Psoas muscle (tissue), 8 donors: ENCODE measurements around the gene FECH. TPM values are rescaled to one million over a fixed set of nuclear protein-coding genes. Genes with fewer than 3 reads are reported as not detected.

ENCODE experiments used
- ATAC-seq, 4 donors: fragments of 200-7000 bp; cut with Tn5 transposase; one replicate each; pipeline ENCODE4 v1.9.1; 2020; ENCODE audit warnings: moderate library complexity in 3 of 4, mild to moderate bottlenecking in 2 of 4
- DNase-seq, 2 donors: peaks; one replicate each; pipeline ENCODE4 v3.0.0-alpha.2; 2020
- H3K27ac ChIP-seq: fragments of 200-600 bp; one replicate; pipeline ENCODE4 v1.8.0; 2022
- H3K27me3 ChIP-seq, 3 donors: fragments of 200-600 bp in 1 of 3; one replicate each; pipeline versions ENCODE4 v1.6.1 to v1.8.0; 2013 to 2022; ENCODE audit warnings: low read length in 2 of 3, mild to moderate bottlenecking in 2 of 3, moderate library complexity in 1 of 3; ENCODE audit not compliant: insufficient read depth in 3 of 3
- H3K36me3 ChIP-seq, 2 donors: fragments of 200-600 bp in 1 of 2; one replicate each; pipeline versions ENCODE4 v1.6.1 to v1.8.0; 2013 to 2022; ENCODE audit warnings: low read depth in 1 of 2, mild to moderate bottlenecking in 1 of 2, moderate library complexity in 1 of 2; ENCODE audit not compliant: insufficient read depth in 1 of 2
- H3K4me1 ChIP-seq: fragments of 200-600 bp; one replicate; pipeline ENCODE4 v1.8.0; 2022
- H3K4me3 ChIP-seq: fragments of 200-600 bp; one replicate; pipeline ENCODE4 v1.8.0; 2022; ENCODE audit warnings: mild to moderate bottlenecking
- H3K9me3 ChIP-seq: fragments of 200-600 bp; one replicate; pipeline ENCODE4 v1.8.0; 2022
- CTCF ChIP-seq: fragments of 200-600 bp; IDR thresholded peaks from one replicate; pipeline ENCODE4 v1.8.0; 2022; ENCODE audit warnings: antibody characterized with exemption
- WGBS, 3 donors: extraction: QIAGEN DNeasy Blood & Tissue Kit; methylation state at CpG; one replicate each; pipeline versions ENCODE4 v1.1.6 to v1.1.7; 2013; 5-methylcytosine and 5-hydroxymethylcytosine counted together
- intact Hi-C, 2 donors: fragments of 100-400 bp; cut with DNase I; formaldehyde crosslinking; loops; one replicate each; pipeline versions ENCODE4 v1.11.0 to v1.14.2; 2022
- polyA plus RNA-seq, 3 donors: library from polyadenylated mRNA; stranded (reverse); fragments of 200-250 nt; gene quantifications; one replicate each; pipeline ENCODE4 v1.2.3, GENCODE V29; 2013
- total RNA-seq, 4 donors: library from RNA; stranded (reverse); fragmentation: NEBNext Ultra II Directional in 2 of 4; extraction: Animal tissue kit (Norgen Biotek cat#: 25700) in 2 of 4; gene quantifications; one replicate each; pipeline versions ENCODE4 v1.2.1 to v1.2.4, GENCODE V29; 2021 to 2023
- donor health status: healthy with polysubstance abuse.
- donor health status: DM: no; HTN: no; CAD: no; lungs with moderate emphysema.
- donor health status: Bipolar disorder and iron deficiency.
- donor health status: healthy.
- donor health status: DM: yes; HTN: yes; CAD: no.
- donor health status: DM: no; HTN: no; CAD: no.
- donor health status: DM: no; HTN: no; CAD: no.
- donor health status: DM: yes; HTN: yes; CAD: no.

FECH gene
- total and polyA plus RNA-seq, 7 donors, result 14.4 to 59.7 (median 42.2) TPM

GRCh38 chr18:57583297-57583835 is 3.1 kb downstream of the FECH start:
- H3K4me3 ChIP-seq, result no peak overlapping the region
- no peaks in the 10 kb centered on the region for H3K9me3 ChIP-seq
- H3K36me3 ChIP-seq, result peaks cover 2 to 50% of the 10 kb centered on the region in 2 donors
- no peak overlapping the region for H3K27ac ChIP-seq
- no peaks in the 10 kb centered on the region for H3K27me3 ChIP-seq
- WGBS, 3 donors, result 92 to 98% (median 92%) methylated on average over 11 of the region's 11 CpGs
- H3K4me1 ChIP-seq, result peaks cover 10% of the 10 kb centered on the region
- TF ChIP-seq CTCF, result no peak
- ATAC-seq (no peak), DNase-seq (no peak)
- intact Hi-C loops, result no loop called here

GRCh38 chr18:57581301-57581934 is 5.1 kb downstream of the FECH start:
- intact Hi-C loops, result no loop called here
- ATAC-seq (no peak), DNase-seq (no peak)
- WGBS, 3 donors, result 68 to 80% (median 73%) methylated on average over 5 of the region's 5 CpGs
- Histone ChIP-seq H3K27ac (no peak overlapping the region), H3K36me3 (peaks cover 6 to 69% of the 10 kb centered on the region in 2 donors), H3K4me1 (peaks cover 10% of the 10 kb centered on the region), H3K9me3 (no peaks in the 10 kb centered on the region), H3K27me3 (no peaks in the 10 kb centered on the region), H3K4me3 (no peak overlapping the region)
- TF ChIP-seq CTCF, result no peak

- Histone ChIP-seq H3K4me3 (no peak overlapping the region), H3K27ac (no peak overlapping the region), H3K36me3 (peaks cover 6 to 84% of the 10 kb centered on the region in 2 donors), H3K4me1 (no peaks in the 10 kb centered on the region), H3K27me3 (no peaks in the 10 kb centered on the region), H3K9me3 (no peaks in the 10 kb centered on the region)
- 86 to 97% (median 95%) methylated on average over 5 of the region's 5 CpGs for WGBS, 3 donors
- DNase-seq, result no peak
- intact Hi-C loops, result no loop called here
- no peak for ATAC-seq
- TF ChIP-seq CTCF, result no peak
Observed at GRCh38 chr18:57579934-57580333, 6.6 kb downstream of the FECH start.

GRCh38 chr18:57576316-57576715 is 10.2 kb downstream of the FECH start:
- TF ChIP-seq CTCF, result no peak
- ATAC-seq, result no peak
- 78 to 92% (median 85%) methylated on average over 6 of the region's 6 CpGs for WGBS, 3 donors
- DNase-seq, result no peak
- intact Hi-C loops, result no loop called here
- H3K27me3 ChIP-seq, result no peaks in the 10 kb centered on the region
- H3K4me3 ChIP-seq, result no peak overlapping the region
- H3K9me3 ChIP-seq, result no peaks in the 10 kb centered on the region
- H3K4me1 ChIP-seq, result no peaks in the 10 kb centered on the region
- peaks cover 10 to 97% of the 10 kb centered on the region in 2 donors for H3K36me3 ChIP-seq
- no peak overlapping the region for H3K27ac ChIP-seq

GRCh38 chr18:57575542-57575941 is 11.0 kb downstream of the FECH start:
- Histone ChIP-seq H3K27ac (no peak overlapping the region), H3K4me3 (no peak overlapping the region), H3K4me1 (no peaks in the 10 kb centered on the region), H3K9me3 (no peaks in the 10 kb centered on the region), H3K27me3 (no peaks in the 10 kb centered on the region), H3K36me3 (peaks cover 10 to 97% of the 10 kb centered on the region in 2 donors)
- intact Hi-C loops, result no loop called here
- TF ChIP-seq CTCF, result no peak
- 81 to 82% (median 81%) methylated on average over 6 of the region's 6 CpGs for WGBS, 3 donors
- ATAC-seq (no peak), DNase-seq (no peak)
